ENCODE data around the gene MNAT1. TPM values are rescaled to one million over a fixed set of nuclear protein-coding genes. Genes with fewer than 3 reads are reported as not detected.
A peak's percentile ranks its signal among the peaks of the same experiment; 100 is the strongest.

MNAT1 gene
- total RNA-seq, 1 donor from 2014 or later = 25.5 TPM

DNA sequence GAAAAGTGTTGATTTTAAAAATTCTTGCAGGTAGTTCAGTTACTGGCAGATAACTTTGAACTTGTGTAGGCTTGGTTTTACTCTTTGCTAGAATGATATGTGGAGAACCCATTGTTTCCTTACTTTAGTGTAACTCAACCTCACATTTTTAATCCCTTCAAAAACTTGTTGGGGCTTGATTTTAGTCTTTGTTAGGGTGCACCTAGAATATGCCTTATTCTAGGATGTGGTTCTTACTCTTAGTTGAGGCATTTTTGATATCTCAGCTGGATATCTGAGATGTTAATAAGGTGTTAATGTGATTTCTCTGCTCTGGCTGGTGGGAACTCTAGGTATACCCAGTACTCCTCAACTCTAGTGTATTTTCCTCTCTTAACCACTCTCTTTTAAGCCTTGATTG lies 10.0 kb downstream of the MNAT1 start:
- ATAC-seq (no peak), DNase-seq (no peak)
- Histone ChIP-seq H3K27ac (no peak overlapping the region), H3K4me1 (no peaks in the 10 kb centered on the region), H3K4me3 (no peak overlapping the region), H3K36me3 (no peaks in the 10 kb centered on the region), H3K27me3 (no peaks in the 10 kb centered on the region), H3K9me3 (no peaks in the 10 kb centered on the region)
- TF ChIP-seq, protein P1, sequence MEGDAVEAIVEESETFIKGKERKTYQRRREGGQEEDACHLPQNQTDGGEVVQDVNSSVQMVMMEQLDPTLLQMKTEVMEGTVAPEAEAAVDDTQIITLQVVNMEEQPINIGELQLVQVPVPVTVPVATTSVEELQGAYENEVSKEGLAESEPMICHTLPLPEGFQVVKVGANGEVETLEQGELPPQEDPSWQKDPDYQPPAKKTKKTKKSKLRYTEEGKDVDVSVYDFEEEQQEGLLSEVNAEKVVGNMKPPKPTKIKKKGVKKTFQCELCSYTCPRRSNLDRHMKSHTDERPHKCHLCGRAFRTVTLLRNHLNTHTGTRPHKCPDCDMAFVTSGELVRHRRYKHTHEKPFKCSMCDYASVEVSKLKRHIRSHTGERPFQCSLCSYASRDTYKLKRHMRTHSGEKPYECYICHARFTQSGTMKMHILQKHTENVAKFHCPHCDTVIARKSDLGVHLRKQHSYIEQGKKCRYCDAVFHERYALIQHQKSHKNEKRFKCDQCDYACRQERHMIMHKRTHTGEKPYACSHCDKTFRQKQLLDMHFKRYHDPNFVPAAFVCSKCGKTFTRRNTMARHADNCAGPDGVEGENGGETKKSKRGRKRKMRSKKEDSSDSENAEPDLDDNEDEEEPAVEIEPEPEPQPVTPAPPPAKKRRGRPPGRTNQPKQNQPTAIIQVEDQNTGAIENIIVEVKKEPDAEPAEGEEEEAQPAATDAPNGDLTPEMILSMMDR (IDR thresholded peaks at IDR 0.05) = no peak
- intact Hi-C loops (cut with DNase I) = no loop called here

DNA sequence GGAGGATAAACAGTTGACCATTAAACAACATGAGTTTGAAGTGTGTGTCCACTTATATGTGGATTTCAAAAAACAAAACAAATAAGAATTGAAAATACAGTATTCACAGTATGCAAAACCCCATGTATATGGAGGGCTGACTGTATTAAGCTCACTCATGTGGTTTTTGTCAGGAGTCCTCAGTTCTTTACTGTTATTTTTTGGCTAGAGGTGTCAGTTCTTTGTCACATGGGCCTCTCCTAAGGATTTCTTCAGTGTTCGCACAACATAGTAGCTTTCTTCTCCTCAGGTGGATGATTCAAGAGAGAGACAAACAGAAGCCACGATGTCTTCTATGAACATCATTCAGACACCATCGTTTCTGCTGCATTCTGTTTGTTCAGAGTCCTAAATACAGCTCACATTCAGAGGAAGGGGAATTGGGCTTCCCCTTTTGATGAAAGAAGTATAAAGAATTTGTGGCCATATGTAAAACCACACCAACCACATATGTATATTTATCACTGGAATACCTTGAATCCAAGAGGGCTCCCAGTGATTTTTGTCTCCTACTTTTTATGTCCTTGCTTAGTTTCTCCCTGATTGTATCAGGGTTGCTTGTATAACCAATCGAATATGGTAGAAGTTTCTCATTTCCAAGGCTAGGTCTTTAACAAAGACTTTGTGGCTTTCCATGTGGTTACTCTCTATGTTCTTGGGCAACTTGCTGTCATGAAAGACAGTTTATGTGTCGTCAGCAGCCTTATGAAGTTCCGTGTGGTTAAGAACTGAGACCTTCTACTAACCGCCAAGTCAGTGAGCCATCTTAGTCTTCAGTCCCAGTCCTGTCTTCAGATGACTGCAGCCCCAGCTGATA lies 18.9 kb downstream of the MNAT1 start:
- Histone ChIP-seq H3K4me1 (peaks cover 3% of the 10 kb centered on the region), H3K27ac (no peak overlapping the region), H3K27me3 (no peaks in the 10 kb centered on the region), H3K4me3 (no peak overlapping the region), H3K36me3 (no peaks in the 10 kb centered on the region), H3K9me3 (no peaks in the 10 kb centered on the region)
- intact Hi-C loops (cut with DNase I) = no loop called here
- DNase-seq (no peak), ATAC-seq (peak; percentile 78)
- TF ChIP-seq, protein P1 (IDR thresholded peaks at IDR 0.05) = no peak

DNA sequence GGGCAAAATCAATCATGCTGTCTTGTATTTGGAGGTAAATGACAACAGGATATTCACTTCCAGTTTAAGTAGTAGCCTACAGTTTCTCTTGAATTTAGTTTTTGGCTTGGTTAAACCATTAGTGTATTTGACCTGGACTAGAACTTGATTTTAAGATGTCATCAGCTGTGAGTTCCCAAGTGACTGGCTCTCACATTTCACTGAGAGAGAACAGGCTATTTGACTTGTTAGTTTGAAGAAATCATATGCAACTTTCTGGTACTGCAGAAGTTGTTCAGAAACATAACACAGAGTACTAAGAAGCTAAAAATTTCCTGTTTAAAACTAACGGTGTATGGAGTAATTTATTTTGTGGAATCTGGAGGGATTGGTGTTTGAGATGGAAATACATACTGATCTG lies 22.3 kb downstream of the MNAT1 start:
- Histone ChIP-seq H3K27me3 (no peaks in the 10 kb centered on the region), H3K4me1 (peaks cover 8% of the 10 kb centered on the region), H3K9me3 (no peaks in the 10 kb centered on the region), H3K27ac (no peak overlapping the region), H3K36me3 (no peaks in the 10 kb centered on the region), H3K4me3 (no peak overlapping the region)
- ATAC-seq (no peak), DNase-seq (no peak)
- intact Hi-C loops (cut with DNase I) = no loop called here
- TF ChIP-seq, protein P1 (IDR thresholded peaks at IDR 0.05) = no peak

DNA sequence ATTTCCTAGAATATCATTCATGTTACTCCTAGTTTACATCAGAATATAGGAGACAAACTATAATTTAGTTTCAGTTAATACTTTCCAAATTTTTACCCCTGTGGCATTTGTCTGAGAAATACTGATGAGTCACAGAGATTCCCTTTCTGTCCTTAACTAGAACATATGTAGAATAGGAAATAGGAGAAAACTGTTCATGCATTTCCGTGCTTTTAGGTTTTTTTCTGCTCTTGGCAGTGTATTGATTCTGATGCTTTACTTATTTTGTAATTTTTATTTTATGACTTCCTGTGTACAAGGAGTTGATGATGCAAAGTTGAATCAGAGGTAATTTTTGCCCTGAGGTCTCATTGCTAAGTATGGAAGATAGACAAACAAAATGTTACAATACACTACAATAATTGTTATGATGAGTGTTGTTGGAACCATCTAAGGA lies 23.0 kb downstream of the MNAT1 start:
- no peak for ATAC-seq
- no peak overlapping the region for H3K4me3 ChIP-seq
- intact Hi-C loops (cut with DNase I) = no loop called here
- H3K9me3 ChIP-seq = no peaks in the 10 kb centered on the region
- TF ChIP-seq, protein P1 (IDR thresholded peaks at IDR 0.05) = no peak
- no peaks in the 10 kb centered on the region for H3K27me3 ChIP-seq
- H3K36me3 ChIP-seq = no peaks in the 10 kb centered on the region
- no peak for DNase-seq
- H3K27ac ChIP-seq = no peak overlapping the region
- peaks cover 8% of the 10 kb centered on the region for H3K4me1 ChIP-seq

DNA sequence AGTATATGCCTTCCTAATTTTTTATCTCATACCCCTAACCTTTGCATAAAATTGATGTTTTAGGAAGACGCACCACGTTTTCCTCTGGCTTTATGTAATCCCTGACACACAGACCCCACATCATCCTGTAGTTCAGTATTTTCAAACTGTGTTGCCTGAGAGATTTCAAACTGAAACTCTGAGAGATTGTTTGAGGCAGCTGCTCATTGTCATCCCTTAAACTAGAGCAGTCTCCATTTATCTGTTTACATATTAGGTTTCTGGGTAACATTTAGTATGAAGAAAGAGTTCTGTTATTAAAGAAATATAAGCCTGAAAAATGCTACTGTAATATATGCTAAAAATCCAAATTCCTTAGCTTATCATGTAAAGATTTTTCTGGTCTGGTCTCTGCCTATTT lies 24.3 kb downstream of the MNAT1 start:
- Histone ChIP-seq H3K9me3 (no peaks in the 10 kb centered on the region), H3K4me1 (peaks cover 8% of the 10 kb centered on the region), H3K27ac (no peak overlapping the region), H3K4me3 (no peak overlapping the region), H3K27me3 (no peaks in the 10 kb centered on the region), H3K36me3 (no peaks in the 10 kb centered on the region)
- intact Hi-C loops (cut with DNase I) = no loop called here
- TF ChIP-seq, protein P1 (IDR thresholded peaks at IDR 0.05) = no peak
- DNase-seq = no peak
- ATAC-seq = no peak

All from upper lobe of right lung (tissue), 1 donor.